ENCODE measurements around the gene FTSJ1.

- TF ChIP-seq CTCF (IDR thresholded peaks at IDR 0.05; ENCODE audit: low read depth, low read length, missing input control) (no peak), REST (IDR thresholded peaks at IDR 0.05) (no peak), FOXA1 (IDR thresholded peaks at IDR 0.05) (no peak), SP1 (IDR thresholded peaks at IDR 0.05) (no peak), ZBTB33 (IDR thresholded peaks at IDR 0.05) (no peak), ATF3 (IDR thresholded peaks at IDR 0.05) (no peak), TAF1 (conservative IDR thresholded peaks at IDR 0.05) (no peak), GABPA (IDR thresholded peaks at IDR 0.05 in 1 of 2, conservative IDR thresholded peaks at IDR 0.05 in 1 of 2) (no peak), RAD21 (IDR thresholded peaks at IDR 0.05) (no peak), RXRA (IDR thresholded peaks at IDR 0.05) (no peak), YY1 (IDR thresholded peaks at IDR 0.05) (no peak), MAX (IDR thresholded peaks at IDR 0.05) (no peak)
These were observed 4.6 kb downstream of the FTSJ1 start for GRCh38 chrX:48480583-48480982.

All from liver (tissue), 3 donors.